Endodermal cell (in vitro differentiated cells): Measurements from ENCODE around the gene KLRK1. TPM values are rescaled to one million over a fixed set of nuclear protein-coding genes. Genes with fewer than 3 reads are reported as not detected.

ENCODE experiments used
- DNase-seq: peaks from one replicate; pipeline ENCODE4 v3.0.0-alpha.2; 2017
- H3K27ac ChIP-seq: 2 replicates; pipeline ENCODE4 v1.5.1; 2013; ENCODE audit warnings: mild to moderate bottlenecking, low read depth, low read length, moderate library complexity
- H3K27me3 ChIP-seq: 2 replicates; pipeline ENCODE4 v1.6.1; 2013; ENCODE audit warnings: mild to moderate bottlenecking, low read length, moderate library complexity; ENCODE audit not compliant: insufficient read depth, control insufficient read depth, poor library complexity, severe bottlenecking
- H3K36me3 ChIP-seq: 2 replicates; pipeline ENCODE4 v1.7.0; 2013; ENCODE audit warnings: mild to moderate bottlenecking, low read length, moderate library complexity; ENCODE audit not compliant: control insufficient read depth, insufficient read depth
- H3K4me1 ChIP-seq: one replicate; pipeline ENCODE4 v1.7.0; 2013; ENCODE audit warnings: low read length; ENCODE audit not compliant: control insufficient read depth, insufficient read depth
- H3K4me3 ChIP-seq: 2 replicates; pipeline ENCODE4 v1.5.1; 2013; ENCODE audit warnings: mild to moderate bottlenecking, low read length, moderate library complexity
- H3K9ac ChIP-seq: 2 replicates; pipeline ENCODE4 v1.6.1; 2013; ENCODE audit warnings: mild to moderate bottlenecking, low read length, moderate library complexity; ENCODE audit not compliant: poor library complexity, severe bottlenecking; ENCODE audit errors: extremely low read depth
- H3K9me3 ChIP-seq: 2 replicates; pipeline ENCODE4 v1.6.1; 2013; ENCODE audit warnings: mild to moderate bottlenecking, low read length, moderate library complexity; ENCODE audit not compliant: control insufficient read depth
- H3K27ac Mint-ChIP-seq: 2 replicates; pipeline ENCODE4 v1.8.0; 2020; ENCODE audit warnings: mixed read lengths
- H3K27me3 Mint-ChIP-seq: 2 replicates; pipeline ENCODE4 v1.8.0; 2021; ENCODE audit warnings: mild to moderate bottlenecking, mixed read lengths; ENCODE audit not compliant: insufficient read depth
- H3K36me3 Mint-ChIP-seq: 2 replicates; pipeline ENCODE4 v1.8.0; 2020; ENCODE audit warnings: low read depth, mixed read lengths
- H3K4me1 Mint-ChIP-seq: 2 replicates; pipeline ENCODE4 v1.8.0; 2020; ENCODE audit warnings: mixed read lengths
- H3K4me3 Mint-ChIP-seq: 2 replicates; pipeline ENCODE4 v1.8.0; 2020; ENCODE audit warnings: mild to moderate bottlenecking, moderate library complexity, mixed read lengths
- H3K9me3 Mint-ChIP-seq: 2 replicates; pipeline ENCODE4 v1.8.0; 2020; ENCODE audit warnings: mild to moderate bottlenecking, mixed read lengths
- WGBS, 2 experiments: methylation state at CpG; one replicate each; pipeline versions ENCODE4 v1.1.5 to v1.1.7; 2013; ENCODE audit warnings: missing lambda C conversion rate in 2 of 2, mixed read lengths in 1 of 2; ENCODE audit not compliant: insufficient coverage in 1 of 2, insufficient read length in 1 of 2; 5-methylcytosine and 5-hydroxymethylcytosine counted together
- total RNA-seq, 2 donors: library from RNA; stranded (reverse); fragmentation: NEBNext Ultra II Directional in 1 of 2; extraction: Animal tissue kit (Norgen Biotek cat#: 25700) in 1 of 2; gene quantifications; 2 replicates in 1 of 2; 3 replicates in 1 of 2; pipeline ENCODE4 v1.2.1, GENCODE V29; 2021
- TF ChIP-seq, protein P1 (sequence below): fragments of 200-600 bp; sonication (generic); conservative IDR thresholded peaks from 2 replicates; pipeline ENCODE4 v1.5.0; 2021; ENCODE audit warnings: antibody characterized with exemption, mild to moderate bottlenecking

The KLRK1 gene
- total RNA-seq, 2 donors from 2014 or later, result 0.24 TPM; not detected in 1

GRCh38 chr12:10358969-10359368, 30.9 kb downstream of the KLRK1 start:
- peaks cover 30% of the 10 kb centered on the region for H3K4me1 Mint-ChIP-seq
- DNase-seq, result no peak
- H3K27ac Mint-ChIP-seq, result peak overlapping the region; percentile 73
- Histone ChIP-seq H3K9me3 (peaks cover 52% of the 10 kb centered on the region), H3K27ac (no peak overlapping the region), H3K9ac (no peak overlapping the region), H3K4me1 (peaks cover 14% of the 10 kb centered on the region), H3K4me3 (peak overlapping the region; percentile 56), H3K27me3 (peaks cover 5% of the 10 kb centered on the region), H3K36me3 (no peaks in the 10 kb centered on the region)
- TF ChIP-seq, protein P1, sequence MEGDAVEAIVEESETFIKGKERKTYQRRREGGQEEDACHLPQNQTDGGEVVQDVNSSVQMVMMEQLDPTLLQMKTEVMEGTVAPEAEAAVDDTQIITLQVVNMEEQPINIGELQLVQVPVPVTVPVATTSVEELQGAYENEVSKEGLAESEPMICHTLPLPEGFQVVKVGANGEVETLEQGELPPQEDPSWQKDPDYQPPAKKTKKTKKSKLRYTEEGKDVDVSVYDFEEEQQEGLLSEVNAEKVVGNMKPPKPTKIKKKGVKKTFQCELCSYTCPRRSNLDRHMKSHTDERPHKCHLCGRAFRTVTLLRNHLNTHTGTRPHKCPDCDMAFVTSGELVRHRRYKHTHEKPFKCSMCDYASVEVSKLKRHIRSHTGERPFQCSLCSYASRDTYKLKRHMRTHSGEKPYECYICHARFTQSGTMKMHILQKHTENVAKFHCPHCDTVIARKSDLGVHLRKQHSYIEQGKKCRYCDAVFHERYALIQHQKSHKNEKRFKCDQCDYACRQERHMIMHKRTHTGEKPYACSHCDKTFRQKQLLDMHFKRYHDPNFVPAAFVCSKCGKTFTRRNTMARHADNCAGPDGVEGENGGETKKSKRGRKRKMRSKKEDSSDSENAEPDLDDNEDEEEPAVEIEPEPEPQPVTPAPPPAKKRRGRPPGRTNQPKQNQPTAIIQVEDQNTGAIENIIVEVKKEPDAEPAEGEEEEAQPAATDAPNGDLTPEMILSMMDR, result no peak
- H3K9me3 Mint-ChIP-seq, result peaks cover 44% of the 10 kb centered on the region
- WGBS, 2 experiments, result 82% methylated on average over 1 of the region's 1 CpG; no CpG with 5 or more reads in 1 of the 2 experiments
- no peaks in the 10 kb centered on the region for H3K27me3 Mint-ChIP-seq
- H3K4me3 Mint-ChIP-seq, result no peak overlapping the region
- H3K36me3 Mint-ChIP-seq, result peaks cover 21% of the 10 kb centered on the region

DNA sequence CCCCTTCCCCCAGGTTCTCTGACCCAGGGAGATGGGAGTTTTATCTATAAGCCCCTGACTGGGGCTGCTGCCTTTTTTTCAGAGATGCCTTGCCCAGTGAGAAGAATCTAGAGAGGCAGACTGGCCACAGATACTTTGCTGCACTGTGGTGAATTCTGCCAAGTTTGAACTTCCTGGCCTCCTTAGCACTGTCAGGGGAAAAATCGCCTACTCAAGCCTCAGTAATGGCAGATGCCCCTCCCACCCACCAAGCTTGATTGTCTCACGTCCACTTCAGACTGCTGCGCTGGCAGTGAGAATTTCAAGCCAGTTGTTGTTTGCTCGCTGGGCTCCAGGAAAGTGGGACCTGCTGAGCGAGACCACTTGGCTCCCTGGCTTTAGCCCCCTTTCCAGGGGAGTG, 31.7 kb downstream of the KLRK1 start:
- Mint-ChIP-seq H3K27me3 (no peaks in the 10 kb centered on the region), H3K4me1 (peaks cover 33% of the 10 kb centered on the region), H3K27ac (peak overlapping the region; percentile 73), H3K9me3 (peaks cover 47% of the 10 kb centered on the region), H3K36me3 (peaks cover 21% of the 10 kb centered on the region), H3K4me3 (no peak overlapping the region)
- WGBS, 2 experiments, result 82 to 100% methylated on average over 1 to 5 of the region's 5 CpGs
- TF ChIP-seq, protein P1, result no peak
- DNase-seq, result peak; percentile 45
- no peak overlapping the region for H3K9ac ChIP-seq
- peaks cover 52% of the 10 kb centered on the region for H3K9me3 ChIP-seq
- H3K4me3 ChIP-seq, result peak overlapping the region; percentile 56
- no peak overlapping the region for H3K27ac ChIP-seq
- H3K4me1 ChIP-seq, result peaks cover 14% of the 10 kb centered on the region
- H3K27me3 ChIP-seq, result no peaks in the 10 kb centered on the region
- H3K36me3 ChIP-seq, result no peaks in the 10 kb centered on the region

DNA sequence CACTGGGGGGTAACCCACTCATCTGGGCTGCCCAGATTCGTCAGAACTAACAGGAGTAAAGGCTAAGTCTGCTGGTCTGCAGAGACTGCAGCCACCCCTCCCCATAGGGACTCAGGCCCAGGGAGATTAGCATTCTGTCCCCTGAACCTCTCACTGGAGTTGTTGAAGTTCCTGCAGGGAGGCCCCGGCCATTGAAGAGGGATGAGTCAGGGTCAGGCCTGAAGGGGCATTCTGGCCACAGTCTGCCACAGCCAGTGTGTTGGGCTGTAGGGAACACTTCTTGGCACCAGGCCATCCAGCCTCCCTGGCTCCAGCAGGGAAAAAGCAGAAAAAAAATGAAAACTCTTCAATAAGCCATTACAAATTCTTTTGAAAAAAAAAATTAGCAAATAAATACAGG, 35.3 kb downstream of the KLRK1 start:
- Mint-ChIP-seq H3K4me3 (no peak overlapping the region), H3K27ac (peak overlapping the region; percentile 59), H3K4me1 (peaks cover 29% of the 10 kb centered on the region), H3K27me3 (no peaks in the 10 kb centered on the region), H3K9me3 (peaks cover 55% of the 10 kb centered on the region), H3K36me3 (peaks cover 31% of the 10 kb centered on the region)
- peaks cover 6% of the 10 kb centered on the region for H3K4me1 ChIP-seq
- H3K9ac ChIP-seq, result no peak overlapping the region
- no peak overlapping the region for H3K27ac ChIP-seq
- no peaks in the 10 kb centered on the region for H3K36me3 ChIP-seq
- TF ChIP-seq, protein P1, result no peak
- no peaks in the 10 kb centered on the region for H3K27me3 ChIP-seq
- WGBS, 2 experiments, result 83 to 87% methylated on average over 2 of the region's 2 CpGs
- peak; percentile 66 for DNase-seq
- H3K4me3 ChIP-seq, result no peak overlapping the region
- peaks cover 51% of the 10 kb centered on the region for H3K9me3 ChIP-seq
